Cerebellar nuclear complex (tissue), 1 donor: Measurements from ENCODE around the gene PRKCQ.
"Not testable (repeated sequence)": the region's sequence is repeated elsewhere in the genome, so short reads cannot be mapped to it uniquely, and the experiment has no call there.

Experiments
- DNase-seq, 2 experiments: peaks; one replicate each; lab custom pipeline; 2025; lab: John Stamatoyannopoulos, UW

Gene PRKCQ

DNA sequence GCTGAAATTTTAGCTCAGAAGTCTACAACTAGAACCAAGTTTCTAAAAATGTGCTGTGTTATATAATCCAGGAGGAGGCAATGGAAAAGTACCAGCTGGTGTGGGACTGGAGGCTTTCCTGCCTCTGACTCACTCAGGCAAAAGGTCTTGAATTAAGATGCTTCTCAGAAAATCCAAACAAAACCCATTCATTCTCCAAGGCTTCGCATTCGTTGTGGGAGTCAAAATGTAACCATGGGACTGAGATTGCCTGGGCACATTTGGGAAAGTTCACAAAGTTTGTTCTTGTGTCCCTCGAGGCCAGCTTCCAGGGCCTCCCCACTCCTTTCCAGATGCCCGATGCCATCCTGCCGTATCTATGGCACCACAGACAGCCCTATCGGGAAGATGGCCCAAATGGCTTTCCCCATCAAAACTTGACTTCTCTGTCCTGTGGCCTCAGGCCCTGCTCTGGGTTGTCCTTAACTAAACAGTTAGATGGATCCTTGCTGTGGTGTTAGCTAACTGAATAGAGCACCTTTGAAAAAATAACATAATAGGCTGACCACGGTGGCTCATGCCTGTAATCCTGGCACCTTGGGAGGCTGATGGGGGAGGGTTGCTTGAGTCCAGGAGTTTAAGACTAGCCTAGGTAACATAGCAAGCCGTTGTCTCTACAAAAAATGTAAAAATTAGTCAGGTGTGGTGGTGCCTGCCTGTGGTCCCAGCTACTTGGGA, 196.8 kb downstream of the PRKCQ start:
- DNase-seq, result no peak

DNA sequence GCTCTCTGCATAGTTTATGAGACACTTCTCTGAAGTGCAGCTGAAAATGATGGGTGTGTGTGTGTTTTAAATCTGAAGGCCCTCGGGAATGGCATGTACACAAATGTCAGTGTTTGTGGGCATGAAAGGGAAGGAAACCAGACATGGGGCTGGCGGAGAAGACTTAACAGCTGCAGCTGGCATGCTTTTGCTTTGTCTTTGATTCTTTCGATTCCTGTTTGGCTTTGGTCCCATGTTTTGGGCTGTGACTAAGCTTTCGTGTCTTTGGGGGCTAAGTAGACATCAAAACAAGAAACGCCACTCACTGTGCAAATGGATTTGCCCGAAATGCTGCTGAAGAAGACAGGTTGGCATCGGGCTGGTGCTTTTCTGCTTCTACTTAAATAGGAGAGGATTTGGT, 198.0 kb downstream of the PRKCQ start:
- DNase-seq, result no peak

DNA sequence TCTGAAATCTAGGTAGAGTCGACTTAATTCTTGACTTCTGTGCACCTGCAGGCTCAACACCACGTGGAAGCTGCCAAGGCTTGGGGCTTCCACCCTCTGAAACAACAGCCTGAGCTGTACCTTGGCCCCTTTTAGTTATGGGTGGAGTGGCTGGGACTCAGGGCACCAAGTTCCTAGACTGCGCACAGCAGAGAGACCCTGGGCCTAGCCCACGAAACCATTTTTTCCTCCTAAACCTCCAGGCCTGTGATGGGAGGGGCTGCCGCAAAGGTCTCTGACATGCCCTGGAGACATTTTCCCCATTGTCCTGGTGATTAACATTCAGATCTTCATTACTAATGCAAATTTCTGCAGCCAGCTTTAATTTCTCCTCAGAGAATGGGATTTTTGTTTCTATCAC, 199.6 kb downstream of the PRKCQ start:
- not testable (repeated sequence) for DNase-seq

DNA sequence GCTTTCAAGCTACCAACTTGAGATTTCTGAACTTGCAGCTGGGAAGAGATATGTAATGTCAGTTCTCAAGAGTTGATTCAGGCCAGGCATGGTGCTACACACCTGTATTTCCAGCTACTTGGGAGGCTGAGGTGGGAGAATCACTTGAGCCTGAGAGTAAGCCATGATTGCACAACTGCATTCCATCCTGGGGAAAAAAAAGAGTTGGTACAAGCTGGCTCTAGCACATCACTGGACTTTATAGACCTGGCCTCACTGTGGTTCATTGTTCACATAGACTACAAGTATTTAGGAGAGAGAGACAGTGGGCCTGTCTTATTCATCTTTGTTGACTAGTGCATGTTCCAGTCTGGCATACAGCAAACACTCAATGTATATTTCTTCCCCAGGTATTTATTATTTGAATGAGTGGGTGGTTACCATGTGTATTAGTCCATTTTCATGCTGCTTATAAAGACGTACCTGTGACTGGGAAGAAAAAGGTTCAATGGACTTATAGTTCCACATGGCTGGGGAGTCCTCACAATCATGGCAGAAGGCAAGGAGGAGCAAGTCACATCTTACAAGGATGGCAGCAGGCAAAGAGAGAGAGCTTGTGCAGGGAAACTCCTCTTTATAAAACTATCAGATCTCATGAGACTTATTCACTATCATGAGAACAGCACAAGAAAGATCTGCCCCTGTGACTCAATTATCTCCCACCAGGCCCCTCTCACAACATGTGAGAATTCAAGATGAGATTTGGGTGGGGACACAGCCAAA, 200.9 kb downstream of the PRKCQ start:
- DNase-seq, result no peak
